ENCODE results near the gene CCNL2. TPM values are rescaled to one million over a fixed set of nuclear protein-coding genes. Genes with fewer than 3 reads are reported as not detected.

The CCNL2 gene
- total and polyA plus RNA-seq, 2 of the 13 experiments (the other 11 are each of a cell fraction or from before 2014, with no cell fraction given): 105 to 340 TPM

DNA sequence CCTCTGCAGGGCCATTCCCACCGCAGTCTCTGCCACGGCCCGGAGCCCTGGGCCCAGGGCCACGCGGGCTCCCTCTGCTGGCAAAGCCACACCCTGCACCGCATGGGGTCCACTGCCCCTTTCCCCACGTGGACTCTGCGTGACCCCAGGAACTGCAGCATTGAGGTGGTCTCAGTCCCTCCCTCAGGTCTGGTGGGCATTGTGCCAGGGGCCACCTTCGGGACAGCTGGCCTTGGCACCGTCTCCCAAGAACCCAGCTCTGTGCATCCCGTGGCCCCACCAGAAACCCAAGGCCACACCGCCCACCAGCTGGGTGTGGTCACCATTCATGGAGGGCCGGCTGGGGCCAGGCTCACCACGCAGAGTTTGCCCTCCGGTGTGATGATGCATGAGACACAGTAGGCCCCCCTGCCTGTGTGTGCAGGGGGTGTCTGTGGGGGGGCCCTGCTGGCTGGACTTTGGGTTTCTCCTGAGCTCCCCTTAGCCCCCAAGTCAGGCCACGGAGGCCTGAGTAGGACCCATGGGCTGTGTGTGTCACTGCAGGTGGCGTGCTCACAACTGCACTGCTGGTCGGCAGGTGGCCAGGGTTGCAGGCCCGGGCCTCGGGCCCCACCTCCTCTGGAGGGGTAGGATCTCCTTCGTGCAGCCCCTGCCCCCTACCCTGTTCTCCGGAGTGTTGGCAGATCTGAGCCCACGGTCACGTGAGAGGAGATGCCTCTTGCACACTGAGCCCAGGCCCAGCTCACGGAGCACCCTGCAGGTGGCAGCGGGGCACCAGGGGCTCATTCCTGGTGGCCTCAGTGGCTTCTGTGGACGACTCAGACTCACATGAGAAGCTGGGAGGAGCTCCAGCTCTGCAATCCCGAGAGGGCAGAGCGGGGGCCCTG, 42.1 kb upstream of the CCNL2 start (continued):
- TF ChIP-seq NFKBIZ (CRISPR knock-in tag; IDR thresholded peaks at IDR 0.05) (no peak), SIX1 (CRISPR knock-in tag; IDR thresholded peaks at IDR 0.05; ENCODE audit: borderline replicate concordance) (no peak), ZFAT (CRISPR knock-in tag; conservative IDR thresholded peaks at IDR 0.05) (no peak), ZNF17 (CRISPR knock-in tag; IDR thresholded peaks at IDR 0.05) (no peak), YEATS2 (CRISPR knock-in tag; IDR thresholded peaks at IDR 0.05; ENCODE audit: borderline replicate concordance) (no peak), HOXA7 (CRISPR knock-in tag; IDR thresholded peaks at IDR 0.05) (no peak), FOXK1 (CRISPR knock-in tag; IDR thresholded peaks at IDR 0.05; ENCODE audit: borderline replicate concordance, low read depth) (no peak)
- TF ChIP-seq, protein P1, sequence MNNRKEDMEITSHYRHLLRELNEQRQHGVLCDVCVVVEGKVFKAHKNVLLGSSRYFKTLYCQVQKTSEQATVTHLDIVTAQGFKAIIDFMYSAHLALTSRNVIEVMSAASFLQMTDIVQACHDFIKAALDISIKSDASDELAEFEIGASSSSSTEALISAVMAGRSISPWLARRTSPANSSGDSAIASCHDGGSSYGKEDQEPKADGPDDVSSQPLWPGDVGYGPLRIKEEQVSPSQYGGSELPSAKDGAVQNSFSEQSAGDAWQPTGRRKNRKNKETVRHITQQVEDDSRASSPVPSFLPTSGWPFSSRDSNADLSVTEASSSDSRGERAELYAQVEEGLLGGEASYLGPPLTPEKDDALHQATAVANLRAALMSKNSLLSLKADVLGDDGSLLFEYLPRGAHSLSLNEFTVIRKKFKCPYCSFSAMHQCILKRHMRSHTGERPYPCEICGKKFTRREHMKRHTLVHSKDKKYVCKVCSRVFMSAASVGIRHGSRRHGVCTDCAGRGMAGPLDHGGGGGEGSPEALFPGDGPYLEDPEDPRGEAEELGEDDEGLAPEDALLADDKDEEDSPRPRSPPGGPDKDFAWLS (CRISPR knock-in tag; IDR thresholded peaks at IDR 0.05; ENCODE audit: borderline replicate concordance): no peak; the same call in 1 of the 2 replicates
- TF ChIP-seq, protein P2, sequence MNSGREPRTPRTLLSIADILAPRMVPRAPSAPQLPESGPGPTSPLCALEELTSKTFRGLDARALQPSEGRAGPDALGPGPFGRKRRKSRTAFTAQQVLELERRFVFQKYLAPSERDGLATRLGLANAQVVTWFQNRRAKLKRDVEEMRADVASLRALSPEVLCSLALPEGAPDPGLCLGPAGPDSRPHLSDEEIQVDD (CRISPR knock-in tag; IDR thresholded peaks at IDR 0.05; ENCODE audit: borderline replicate concordance): no peak; the same call in 1 of the 2 replicates
- TF ChIP-seq, protein P3, sequence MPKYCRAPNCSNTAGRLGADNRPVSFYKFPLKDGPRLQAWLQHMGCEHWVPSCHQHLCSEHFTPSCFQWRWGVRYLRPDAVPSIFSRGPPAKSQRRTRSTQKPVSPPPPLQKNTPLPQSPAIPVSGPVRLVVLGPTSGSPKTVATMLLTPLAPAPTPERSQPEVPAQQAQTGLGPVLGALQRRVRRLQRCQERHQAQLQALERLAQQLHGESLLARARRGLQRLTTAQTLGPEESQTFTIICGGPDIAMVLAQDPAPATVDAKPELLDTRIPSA (CRISPR knock-in tag; IDR thresholded peaks at IDR 0.05; ENCODE audit: borderline replicate concordance): no peak
- TF ChIP-seq, protein P4, sequence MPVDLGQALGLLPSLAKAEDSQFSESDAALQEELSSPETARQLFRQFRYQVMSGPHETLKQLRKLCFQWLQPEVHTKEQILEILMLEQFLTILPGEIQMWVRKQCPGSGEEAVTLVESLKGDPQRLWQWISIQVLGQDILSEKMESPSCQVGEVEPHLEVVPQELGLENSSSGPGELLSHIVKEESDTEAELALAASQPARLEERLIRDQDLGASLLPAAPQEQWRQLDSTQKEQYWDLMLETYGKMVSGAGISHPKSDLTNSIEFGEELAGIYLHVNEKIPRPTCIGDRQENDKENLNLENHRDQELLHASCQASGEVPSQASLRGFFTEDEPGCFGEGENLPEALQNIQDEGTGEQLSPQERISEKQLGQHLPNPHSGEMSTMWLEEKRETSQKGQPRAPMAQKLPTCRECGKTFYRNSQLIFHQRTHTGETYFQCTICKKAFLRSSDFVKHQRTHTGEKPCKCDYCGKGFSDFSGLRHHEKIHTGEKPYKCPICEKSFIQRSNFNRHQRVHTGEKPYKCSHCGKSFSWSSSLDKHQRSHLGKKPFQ (CRISPR knock-in tag; IDR thresholded peaks at IDR 0.05; ENCODE audit: insufficient replicate concordance): no peak
- TF ChIP-seq, protein P5, sequence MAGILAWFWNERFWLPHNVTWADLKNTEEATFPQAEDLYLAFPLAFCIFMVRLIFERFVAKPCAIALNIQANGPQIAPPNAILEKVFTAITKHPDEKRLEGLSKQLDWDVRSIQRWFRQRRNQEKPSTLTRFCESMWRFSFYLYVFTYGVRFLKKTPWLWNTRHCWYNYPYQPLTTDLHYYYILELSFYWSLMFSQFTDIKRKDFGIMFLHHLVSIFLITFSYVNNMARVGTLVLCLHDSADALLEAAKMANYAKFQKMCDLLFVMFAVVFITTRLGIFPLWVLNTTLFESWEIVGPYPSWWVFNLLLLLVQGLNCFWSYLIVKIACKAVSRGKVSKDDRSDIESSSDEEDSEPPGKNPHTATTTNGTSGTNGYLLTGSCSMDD (CRISPR knock-in tag; IDR thresholded peaks at IDR 0.05): no peak
- TF ChIP-seq, protein P6, sequence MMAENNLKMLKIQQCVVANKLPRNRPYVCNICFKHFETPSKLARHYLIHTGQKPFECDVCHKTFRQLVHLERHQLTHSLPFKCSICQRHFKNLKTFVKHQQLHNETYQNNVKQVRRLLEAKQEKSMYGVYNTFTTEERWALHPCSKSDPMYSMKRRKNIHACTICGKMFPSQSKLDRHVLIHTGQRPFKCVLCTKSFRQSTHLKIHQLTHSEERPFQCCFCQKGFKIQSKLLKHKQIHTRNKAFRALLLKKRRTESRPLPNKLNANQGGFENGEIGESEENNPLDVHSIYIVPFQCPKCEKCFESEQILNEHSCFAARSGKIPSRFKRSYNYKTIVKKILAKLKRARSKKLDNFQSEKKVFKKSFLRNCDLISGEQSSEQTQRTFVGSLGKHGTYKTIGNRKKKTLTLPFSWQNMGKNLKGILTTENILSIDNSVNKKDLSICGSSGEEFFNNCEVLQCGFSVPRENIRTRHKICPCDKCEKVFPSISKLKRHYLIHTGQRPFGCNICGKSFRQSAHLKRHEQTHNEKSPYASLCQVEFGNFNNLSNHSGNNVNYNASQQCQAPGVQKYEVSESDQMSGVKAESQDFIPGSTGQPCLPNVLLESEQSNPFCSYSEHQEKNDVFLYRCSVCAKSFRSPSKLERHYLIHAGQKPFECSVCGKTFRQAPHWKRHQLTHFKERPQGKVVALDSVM (CRISPR knock-in tag; IDR thresholded peaks at IDR 0.05): peak; percentile 29; the same call in 1 of the 2 replicates
- TF ChIP-seq, protein P7, sequence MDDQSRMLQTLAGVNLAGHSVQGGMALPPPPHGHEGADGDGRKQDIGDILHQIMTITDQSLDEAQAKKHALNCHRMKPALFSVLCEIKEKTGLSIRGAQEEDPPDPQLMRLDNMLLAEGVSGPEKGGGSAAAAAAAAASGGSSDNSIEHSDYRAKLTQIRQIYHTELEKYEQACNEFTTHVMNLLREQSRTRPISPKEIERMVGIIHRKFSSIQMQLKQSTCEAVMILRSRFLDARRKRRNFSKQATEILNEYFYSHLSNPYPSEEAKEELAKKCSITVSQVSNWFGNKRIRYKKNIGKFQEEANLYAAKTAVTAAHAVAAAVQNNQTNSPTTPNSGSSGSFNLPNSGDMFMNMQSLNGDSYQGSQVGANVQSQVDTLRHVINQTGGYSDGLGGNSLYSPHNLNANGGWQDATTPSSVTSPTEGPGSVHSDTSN (CRISPR knock-in tag; IDR thresholded peaks at IDR 0.05; ENCODE audit: borderline replicate concordance): no peak
- TF ChIP-seq, protein P8, sequence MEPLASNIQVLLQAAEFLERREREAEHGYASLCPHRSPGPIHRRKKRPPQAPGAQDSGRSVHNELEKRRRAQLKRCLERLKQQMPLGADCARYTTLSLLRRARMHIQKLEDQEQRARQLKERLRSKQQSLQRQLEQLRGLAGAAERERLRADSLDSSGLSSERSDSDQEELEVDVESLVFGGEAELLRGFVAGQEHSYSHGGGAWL (CRISPR knock-in tag; IDR thresholded peaks at IDR 0.05): no peak
- TF ChIP-seq, protein P9, sequence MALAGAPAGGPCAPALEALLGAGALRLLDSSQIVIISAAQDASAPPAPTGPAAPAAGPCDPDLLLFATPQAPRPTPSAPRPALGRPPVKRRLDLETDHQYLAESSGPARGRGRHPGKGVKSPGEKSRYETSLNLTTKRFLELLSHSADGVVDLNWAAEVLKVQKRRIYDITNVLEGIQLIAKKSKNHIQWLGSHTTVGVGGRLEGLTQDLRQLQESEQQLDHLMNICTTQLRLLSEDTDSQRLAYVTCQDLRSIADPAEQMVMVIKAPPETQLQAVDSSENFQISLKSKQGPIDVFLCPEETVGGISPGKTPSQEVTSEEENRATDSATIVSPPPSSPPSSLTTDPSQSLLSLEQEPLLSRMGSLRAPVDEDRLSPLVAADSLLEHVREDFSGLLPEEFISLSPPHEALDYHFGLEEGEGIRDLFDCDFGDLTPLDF (CRISPR knock-in tag; IDR thresholded peaks at IDR 0.05): no peak
